HL-60/S4 treated with retinoic acid at 250 ng/mL for 4 days and 3 days (cell line): ENCODE measurements around the gene SDC4.

ENCODE experiments used
- in situ Hi-C: fragments of 300-500 bp; cut with MboI; formaldehyde crosslinking; loops from 2 replicates; pipeline ENCODE4 v1.7.0; 2022; ENCODE audit warnings: low sequenced_read_pairs

SDC4 gene

DNA sequence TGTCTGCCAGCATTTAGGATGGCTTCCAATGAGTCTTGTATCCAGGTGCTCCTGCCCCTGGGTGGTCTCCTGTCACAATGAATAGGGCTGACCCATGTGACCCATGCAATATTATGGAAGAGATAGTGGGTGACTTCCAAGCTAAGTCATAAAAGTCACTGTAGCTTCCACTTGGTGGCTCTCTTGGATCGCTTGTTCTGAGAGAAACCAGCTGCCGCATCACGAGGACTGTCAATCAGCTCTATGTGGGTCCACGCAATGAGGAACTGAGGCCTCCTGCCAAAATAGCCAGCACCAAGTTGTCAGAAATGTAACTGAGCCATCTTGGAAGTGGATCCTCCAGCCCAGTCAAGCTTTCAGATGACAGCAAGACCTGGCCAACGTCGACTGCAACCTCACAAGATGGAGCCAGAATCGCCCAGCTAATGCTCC, 25.3 kb downstream of the SDC4 start:
- in situ Hi-C loops: no loop called here

DNA sequence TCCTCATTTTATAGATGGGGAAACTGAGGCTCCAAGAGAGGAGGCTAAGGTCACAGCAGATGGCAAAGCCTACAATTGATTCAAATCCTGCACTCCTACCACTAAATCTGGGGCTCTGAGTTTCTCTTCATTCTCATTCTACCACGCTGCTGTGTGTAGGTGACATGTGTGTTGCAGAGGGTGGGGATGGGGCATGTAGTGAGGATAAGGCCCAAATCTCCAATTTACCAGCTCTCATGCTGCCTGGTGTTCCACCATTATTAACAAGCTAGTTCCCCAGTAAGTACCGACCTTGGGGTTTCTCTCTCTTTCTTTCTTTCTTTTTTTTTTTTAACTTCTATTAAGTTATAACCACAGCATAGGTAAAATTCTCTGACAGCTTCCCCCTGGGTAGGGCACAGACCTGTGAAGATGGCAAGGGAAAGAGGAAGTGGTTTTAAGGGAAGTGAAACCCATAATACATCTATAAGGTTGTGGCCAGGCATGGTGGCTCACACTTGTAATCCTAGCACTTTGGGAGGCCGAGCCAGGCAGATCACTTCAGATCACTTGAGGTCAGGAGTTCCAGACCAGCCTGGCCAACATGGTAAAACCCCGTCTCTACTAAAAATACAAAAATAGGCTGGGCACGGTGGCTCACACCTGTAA, 27.2 kb downstream of the SDC4 start:
- in situ Hi-C loops: no loop called here

DNA sequence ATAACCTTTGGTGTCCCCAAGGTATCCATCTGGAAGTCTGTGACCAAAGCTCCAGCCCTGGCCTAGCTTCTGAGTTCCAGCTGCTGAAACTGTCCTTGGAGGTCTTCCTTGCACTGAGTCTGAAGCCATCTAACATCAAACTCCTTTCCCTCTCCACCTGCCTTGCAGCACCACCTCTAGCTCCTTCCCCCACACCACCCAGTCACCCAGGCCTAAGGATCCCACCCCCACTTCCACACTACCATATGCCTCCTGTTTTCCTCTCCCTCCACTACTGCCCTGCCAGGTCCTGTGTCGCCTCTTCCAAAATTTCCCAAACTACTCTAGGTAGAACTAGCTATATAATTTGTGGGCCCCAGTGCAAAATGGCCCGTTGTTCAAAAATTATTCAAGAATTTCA, 29.3 kb downstream of the SDC4 start:
- in situ Hi-C loops: loop anchor here (10.0 kb wide), 1 partner anchor 466 kb away; no protein-coding TSS in a partner anchor

DNA sequence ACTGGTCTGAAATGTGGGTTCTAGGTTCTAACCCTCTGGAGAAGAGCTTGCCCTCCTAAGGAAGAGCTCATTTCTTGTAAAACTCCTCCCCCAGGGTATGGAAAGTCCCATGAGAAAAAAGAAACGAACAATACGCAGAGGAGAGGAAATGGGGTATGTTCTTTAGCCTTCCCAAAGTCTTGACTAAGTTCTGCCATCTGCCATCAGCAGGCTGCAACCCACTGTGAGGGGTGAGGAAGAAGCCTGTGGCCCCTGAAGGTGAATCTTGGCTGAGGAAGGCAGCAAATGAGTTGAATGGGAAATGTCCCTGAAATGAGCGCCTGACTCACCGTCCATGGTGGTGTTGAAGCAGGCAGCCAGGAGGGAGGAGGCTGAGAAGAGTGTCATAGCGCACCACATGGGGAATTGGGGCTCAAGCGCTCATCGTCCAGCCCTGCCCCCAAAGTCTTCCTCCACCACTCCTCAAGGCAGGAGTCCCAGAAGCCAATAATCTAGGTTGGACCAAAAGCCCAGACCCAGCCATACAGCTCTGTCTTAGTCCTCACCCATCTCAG, 29.8 kb downstream of the SDC4 start:
- in situ Hi-C loops: loop anchor here (10.0 kb wide), 1 partner anchor 466 kb away; no protein-coding TSS in a partner anchor

DNA sequence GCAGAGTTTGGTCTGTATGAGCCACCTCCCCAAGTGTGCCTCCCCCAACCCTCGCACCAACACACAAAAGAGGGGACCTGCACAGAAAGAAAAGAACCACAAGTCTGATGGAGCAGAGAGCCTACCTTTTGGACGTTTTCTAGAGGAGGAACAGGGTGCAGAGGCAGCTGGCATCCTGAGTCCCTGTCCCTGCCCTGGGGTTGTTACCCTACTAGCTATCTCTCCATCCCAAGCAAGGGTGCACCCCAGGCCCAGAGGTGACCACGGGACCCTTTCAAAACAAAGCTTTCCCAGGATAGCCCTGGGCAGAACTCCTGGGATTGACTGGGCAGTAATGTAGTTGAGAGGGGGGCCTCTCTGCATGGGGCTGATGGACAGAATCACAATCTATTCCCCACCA, 30.4 kb downstream of the SDC4 start:
- in situ Hi-C loops: loop anchor here (10.0 kb wide), 1 partner anchor 467 kb away; no protein-coding TSS in a partner anchor

DNA sequence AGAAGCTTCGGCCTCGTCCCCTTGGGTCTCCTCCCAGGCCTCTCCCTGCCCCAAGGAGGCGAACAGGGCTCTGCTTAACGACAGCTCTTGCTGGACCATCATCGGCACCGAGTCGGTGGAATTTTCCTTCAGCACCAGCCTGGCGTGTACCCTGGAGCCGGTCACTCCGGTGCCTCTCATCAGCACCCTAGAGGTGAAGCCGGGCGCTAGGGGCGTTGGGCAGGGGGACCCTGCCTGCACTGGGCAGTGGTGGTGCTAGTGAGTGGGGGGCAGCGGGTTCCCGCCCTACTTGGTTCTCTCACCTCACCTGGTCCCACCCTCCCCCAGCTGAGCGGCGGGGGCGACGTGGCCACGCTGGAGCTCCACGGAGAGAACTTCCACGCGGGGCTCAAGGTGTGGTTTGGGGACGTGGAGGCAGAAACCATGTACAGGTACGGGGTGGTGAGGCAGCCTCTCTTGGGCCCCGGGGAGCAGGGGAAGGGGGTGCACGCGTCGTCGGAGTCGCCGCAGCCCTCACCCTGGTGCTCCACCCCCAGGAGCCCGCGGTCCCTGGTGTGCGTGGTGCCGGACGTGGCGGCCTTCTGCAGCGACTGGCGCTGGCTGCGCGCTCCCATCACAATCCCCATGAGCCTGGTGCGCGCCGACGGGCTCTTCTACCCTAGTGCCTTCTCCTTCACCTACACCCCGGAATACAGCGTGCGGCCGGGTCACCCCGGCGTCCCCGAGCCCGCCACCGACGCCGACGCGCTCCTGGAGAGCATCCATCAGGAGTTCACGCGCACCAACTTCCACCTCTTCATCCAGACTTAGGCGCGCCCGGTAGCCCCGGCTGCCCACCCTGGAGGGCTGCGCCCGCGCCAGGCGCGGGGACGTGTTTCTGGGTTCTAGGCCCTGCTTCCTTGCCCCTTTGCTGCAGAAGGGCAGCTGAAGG, 31.8 kb downstream of the SDC4 start:
- in situ Hi-C loops: loop anchor here (10.0 kb wide), 1 partner anchor 468 kb away; no protein-coding TSS in a partner anchor

DNA sequence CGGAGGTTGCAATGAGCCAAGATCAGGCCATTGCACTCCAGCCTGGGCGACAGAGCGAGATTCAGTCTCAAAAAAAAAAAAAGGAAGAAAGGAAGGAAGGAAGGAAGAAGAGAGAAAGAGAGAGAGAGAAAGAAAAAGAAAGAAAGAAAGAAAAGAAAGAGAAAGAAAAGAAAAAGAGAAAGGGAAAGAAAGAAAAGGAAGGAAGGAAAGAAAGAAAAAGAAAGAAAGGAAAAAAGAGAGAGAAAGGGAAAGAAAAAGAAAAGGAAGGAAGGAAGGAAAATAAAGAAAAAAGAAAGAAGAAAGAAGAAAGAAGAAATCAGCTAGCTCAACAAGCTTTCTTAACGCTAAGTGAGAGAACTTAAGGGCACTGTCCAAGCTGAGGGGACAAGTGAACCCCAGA, 32.6 kb downstream of the SDC4 start:
- in situ Hi-C loops: loop anchor here (10.0 kb wide), 1 partner anchor 469 kb away; no protein-coding TSS in a partner anchor

DNA sequence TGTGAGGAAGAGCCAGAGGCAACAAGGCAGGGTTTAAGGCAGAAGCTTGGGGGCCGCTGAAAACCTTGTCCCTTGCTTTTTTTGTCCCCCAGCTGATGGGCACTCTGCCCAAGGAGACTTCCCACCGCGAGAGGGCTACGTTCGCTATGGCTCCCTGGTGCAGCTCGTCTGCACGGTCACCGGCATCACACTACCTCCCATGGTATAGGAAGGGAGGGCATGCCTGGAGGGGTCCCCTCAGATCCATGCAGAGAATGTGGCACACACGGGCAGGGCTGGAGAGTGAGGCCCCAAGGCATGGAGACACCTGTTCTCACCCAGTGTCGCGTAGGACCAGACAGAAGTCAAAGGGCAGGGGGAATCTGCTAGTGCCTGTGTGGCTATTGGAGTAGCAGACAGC, 34.3 kb downstream of the SDC4 start:
- in situ Hi-C loops: loop anchor here (10.0 kb wide), 1 partner anchor 471 kb away; no protein-coding TSS in a partner anchor

DNA sequence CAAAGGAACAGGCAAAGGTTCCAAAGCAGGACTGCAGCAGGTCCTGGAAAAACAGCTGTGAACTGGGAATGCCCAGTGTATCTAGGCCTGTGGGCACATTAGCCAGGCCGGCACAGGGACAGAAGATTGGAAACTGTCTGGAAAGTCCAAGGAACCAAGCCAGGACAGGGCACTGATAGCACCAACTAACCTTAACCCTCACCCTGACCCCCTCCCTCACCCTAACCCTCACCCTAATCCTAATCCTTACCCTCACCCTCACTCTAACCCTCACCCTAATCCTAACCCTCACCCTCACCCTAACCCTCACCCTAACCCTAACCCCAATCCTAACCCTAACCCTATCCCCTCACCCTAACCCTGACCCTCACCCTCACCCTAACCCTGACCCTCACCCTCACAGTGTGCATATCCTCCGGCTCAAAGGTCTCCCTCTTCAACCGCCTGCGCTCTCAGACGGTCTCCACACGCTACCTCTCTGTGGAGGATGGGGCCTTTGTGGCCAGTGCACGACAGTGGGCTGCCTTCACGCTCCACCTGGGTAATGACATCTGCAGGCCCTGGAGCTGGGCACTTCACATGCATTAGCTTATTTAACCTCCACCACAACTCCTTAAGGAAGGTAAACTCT, 35.0 kb downstream of the SDC4 start:
- in situ Hi-C loops: loop anchor here (10.0 kb wide), 1 partner anchor 472 kb away; no protein-coding TSS in a partner anchor

DNA sequence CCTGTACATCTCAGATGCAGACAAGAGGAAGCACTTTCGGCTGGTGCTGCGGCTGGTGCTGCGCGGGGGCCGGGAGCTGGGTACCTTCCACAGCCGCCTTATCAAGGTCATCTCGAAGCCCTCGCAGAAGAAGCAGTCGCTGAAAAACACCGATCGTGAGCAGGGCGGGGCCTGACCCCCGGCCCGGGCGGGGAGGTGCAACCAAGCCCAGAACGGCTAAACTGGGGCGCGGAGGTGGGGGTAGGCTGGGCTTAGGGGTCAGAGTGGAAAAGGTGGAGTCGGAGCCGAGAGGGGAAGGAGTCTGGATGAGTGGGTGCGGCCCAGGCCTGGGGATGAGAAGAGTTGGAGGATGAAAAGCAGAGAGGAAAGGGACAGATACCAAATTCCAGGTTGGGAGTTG, 36.0 kb downstream of the SDC4 start:
- in situ Hi-C loops: loop anchor here (10.0 kb wide), 1 partner anchor 473 kb away; no protein-coding TSS in a partner anchor

DNA sequence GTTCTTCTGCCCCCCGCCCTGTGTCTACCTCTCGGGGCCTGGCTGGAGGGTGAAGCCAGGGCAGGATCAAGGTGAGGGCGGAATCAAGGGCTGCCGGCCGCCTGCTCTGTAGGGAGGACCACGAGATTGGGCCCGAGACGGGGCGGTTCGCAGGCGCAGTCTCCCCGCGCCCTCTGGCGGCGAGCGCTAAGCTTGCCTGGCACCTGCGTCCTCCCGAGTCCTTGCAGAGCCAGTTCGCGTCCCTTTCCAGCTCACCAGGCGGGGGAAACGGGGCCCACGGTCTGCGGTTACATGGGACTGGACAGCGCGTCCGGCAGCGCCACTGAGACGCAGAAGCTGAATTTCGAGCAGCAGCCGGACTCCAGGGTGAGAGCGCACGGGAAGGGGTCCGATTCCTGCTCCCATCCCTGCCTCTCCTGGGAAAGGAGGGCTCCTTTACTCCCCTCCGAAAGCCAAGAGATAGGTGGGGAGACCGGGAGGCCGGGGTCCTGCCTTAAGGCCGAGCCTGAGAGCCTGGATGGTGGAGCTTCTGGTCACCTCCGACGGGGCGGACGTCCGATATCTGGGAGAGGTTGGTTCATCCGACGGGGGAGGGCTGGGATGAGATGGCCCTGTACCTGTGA, 36.5 kb downstream of the SDC4 start:
- in situ Hi-C loops: loop anchor here (10.0 kb wide), 1 partner anchor 473 kb away; no protein-coding TSS in a partner anchor

DNA sequence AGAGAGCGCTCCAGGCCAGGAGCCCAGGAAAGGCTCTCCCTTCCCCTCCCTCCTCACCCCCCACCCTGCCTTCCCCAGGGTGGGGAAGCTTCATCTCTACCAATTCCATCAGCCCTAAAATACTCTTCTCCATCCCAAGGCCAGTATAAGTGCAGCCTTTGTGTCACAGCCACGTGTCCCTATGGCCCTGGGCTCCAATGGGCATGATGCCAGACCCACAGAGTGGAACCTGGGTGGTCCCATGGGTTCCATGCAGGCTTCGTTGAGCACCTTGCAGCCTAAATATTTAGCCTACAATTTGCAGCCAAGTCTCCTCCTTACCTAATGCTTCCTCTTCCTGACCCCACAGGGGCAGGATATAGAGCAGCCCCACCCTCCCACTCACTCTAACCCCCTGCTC, 39.1 kb downstream of the SDC4 start:
- in situ Hi-C loops: no loop called here

DNA sequence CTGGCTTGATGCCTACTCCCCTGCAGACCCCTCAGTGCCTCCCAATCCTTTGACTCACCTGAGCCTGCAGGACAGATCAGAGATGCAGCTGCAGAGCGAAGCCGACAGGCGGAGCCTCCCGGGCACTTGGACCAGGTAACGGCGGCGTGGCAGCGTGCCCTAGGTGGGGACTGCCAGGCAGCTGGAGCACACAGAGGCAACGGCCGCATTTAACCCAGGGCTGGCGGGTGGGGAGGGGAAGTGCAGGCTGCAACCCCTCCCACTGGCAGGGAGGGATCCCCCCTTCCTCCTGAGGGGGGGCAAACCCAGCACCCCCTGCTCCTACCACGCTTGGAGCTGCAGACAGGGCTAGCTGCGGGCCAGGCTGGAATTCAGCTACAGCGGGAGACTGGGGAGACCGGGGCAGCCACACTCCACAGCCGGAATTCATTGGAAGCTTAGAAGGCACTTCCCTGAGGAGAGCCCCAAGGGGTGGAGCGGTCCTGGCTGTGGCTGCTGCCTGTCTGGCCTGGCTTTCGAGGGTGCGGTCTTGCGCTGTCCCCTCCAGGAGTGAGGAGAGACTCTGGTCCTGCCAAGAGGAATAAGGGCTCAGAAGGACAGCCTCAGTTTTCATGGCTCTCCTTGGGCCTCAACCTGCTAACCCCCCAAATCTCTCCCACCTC, 40.0 kb downstream of the SDC4 start, which contains the start of gene MATN4:
Gene MATN4 (minus strand): TSS at position 183 of the 662 bp plus-strand sequence. CDS start 2,717 bp downstream, outside the sequence.
- in situ Hi-C loops: no loop called here

DNA sequence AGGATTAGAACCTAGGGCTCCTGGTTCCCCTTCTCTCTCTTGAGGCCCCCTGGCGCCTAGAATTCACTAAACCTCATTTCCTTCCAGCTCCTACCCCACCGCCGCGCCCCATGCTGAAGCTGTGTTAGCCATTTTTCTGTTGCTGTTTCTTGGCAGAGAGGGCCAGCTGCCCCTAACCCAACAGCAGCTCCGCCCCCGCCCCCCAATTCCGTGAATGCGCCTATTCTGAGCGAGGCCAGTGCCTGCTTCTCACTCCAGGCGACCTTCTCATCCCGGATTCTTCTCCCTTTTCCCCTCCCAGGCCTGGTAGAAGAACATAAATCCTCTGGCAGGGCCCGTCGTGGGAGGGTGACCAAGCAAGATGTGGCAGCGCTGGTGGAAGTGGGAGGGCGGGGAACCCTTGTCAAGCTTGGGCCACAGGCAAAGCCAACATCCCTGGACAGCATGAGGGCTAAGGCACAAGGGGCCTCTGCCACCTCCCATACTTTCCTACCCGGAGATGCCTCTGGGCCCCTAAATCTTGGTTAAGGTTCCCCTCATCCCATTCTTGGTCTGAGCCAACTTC, 41.1 kb downstream of the SDC4 start:
- in situ Hi-C loops: no loop called here

DNA sequence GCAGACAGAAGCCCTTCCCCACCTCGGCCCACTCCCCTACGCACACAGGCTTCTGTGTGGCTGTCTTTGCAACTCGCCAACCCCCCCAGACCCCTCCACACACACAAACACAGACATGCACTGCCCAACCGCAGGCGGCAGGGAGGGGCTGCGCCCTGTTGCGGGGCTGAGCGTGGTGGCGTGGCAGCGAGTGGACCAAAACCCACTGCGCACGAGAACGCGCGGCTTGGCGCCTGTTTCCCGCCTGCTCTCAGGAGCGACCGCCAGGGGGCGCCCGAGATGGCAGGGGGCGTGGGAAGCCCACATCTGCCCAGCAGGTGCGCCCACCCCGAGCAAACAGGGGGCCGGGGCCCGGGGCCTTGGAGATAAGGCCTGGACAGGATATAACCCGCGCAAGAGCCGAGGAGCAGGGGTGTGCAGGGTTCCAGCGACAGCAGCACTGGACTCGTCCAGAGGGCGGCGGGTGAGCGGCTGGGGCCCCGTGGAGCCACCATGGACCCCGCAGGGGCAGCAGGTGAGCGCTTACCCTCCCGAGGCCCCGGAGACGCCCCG, 41.7 kb downstream of the SDC4 start, which contains the start of gene RBPJL:
Gene RBPJL (plus strand): TSS at position 410 of the 552 bp plus-strand sequence. CDS start 83 bp downstream, at position 493.
- in situ Hi-C loops: no loop called here

DNA sequence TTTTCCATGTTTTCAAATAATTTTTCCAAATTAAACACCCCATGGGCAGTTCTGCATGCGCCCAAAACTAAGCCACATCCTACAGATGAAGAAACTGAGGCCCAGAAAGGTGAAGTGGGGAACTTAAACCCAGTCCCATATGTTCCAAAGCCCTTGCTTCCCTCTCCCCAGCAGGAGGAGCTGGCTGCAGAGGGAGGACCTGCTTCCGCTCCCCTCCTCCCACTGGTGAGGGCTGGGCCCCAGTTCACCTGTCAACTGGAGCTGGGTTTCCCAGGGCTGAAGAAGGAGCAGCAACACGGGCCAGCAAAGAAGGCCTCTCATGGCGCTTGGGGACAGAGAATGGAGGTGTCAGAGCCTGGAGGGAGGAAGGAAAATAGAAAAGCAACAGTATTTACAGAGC, 43.0 kb downstream of the SDC4 start:
- in situ Hi-C loops: no loop called here

DNA sequence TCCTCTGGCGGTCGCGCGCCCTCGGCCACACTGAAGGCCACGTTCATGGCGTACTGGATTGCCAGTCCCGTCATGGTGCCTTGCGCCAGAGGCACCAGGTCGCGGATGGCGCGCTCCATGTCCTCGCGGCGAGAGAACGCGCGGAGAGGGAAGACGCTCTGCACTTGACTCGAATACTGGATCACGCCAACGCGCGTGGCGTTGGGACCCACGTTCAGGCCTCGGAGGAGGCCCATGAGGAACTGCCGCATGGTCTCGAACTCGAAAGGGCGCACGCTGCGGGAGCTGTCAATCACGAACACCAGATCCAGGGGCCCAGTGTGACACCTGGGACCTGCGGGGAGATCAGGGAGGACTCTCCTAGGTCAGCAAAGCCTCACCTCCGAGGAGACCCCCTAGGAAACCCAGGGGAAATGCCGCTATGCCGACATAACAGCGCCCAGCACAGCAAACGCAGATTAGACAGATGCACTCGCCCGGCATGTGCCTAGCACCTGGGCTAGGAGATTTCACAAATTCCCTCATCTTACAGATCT, 43.7 kb downstream of the SDC4 start:
- in situ Hi-C loops: no loop called here

DNA sequence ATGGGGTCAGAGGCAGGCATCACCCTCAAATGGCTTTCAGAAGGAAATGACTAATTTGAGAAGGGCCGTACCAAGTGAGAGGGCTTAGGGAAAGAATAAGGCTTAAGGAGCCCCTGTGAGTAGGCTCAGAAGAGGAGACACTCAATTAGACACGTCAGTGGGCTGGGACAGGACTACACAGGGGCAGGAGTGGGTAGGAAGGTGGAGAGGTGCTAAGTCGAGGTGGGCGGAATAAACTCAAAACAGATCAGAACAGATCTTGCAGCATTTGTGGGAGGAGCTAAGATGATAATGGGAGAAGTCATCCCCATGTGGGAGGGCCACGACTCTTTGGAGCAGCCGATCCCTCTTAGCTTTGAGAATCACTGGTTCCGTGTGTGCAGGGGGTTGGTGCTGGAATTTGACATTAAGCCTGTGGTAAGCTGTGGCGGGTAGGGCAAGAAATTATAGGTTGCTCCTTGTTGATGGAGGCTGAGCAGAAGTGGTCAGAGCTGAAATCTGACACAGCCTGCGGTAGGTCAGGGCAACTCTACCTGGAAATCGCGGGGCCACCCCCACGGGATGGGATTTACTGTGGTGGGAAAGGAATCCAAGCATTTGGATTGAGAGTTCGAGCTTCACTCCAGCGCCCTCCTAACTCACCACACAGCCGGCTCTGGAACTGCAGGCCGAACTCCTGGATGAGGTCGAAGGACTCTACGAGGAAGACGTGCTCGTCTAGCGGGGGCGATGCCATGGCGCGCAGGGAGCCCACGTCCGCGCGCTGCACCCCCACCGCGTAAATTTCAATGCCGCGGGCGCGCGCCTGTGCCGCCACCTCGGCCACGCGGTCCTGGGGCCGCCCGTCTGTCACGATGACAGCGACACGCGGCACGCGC, 44.4 kb downstream of the SDC4 start:
- in situ Hi-C loops: no loop called here
